COR-L47 (cell line): ENCODE data around the gene LRRC19.

ENCODE experiments used
- DNase-seq: peaks from one replicate; lab custom pipeline; 2025; lab: John Stamatoyannopoulos, UW

The LRRC19 gene

DNA sequence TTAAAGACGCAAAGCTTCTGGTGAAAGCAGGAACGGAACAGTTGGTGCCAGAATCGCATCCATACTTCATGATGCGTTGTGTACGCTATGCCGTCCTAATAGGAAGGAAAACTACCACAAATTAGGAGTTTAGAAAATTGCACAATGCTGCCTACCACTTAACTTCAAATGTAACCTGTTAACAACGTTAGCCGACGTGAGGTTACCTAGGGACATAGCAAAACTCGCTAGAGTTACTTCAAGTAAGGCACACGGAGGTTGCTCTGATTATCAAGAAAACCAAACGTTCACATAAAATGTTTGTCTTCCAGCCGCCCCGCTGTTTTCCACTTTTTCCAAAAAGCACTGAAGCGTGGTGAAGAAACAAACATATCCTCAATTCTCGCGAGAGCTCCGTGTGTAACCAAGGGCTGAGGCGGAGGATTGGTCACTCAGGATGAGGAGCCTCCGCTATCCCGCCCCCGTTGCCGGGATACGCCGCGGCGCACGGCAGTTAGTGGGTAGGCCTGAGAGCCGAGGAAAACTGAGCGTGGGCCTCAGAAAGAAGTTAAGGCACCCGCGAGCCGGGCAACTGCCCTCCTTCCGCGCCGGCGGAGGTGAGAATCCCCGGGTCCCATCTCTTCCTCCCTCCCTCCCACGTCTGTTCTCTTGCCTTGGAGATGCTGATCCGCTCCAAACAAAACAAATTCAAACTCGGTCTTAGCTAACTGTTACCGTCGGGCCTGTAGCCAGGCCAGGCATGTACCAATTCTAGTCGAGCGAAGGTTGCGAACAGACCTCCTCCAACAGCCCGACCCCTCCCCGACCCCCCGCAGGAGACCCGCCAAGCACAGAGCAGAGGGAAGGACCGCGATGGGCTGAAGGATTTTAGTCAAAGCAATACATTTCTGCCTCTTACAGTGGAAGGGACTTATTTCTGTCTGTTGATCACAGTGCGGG, 49.3 kb downstream of the LRRC19 start, which contains the start of gene IFT74:
TSS of gene IFT74 (plus strand) at position 492 of the 939 bp plus-strand sequence. CDS start 5,556 bp downstream, outside the sequence.
- DNase-seq: peak; percentile 100

- no peak for DNase-seq
Observed at GRCh38 chr9:26955222-26955903, 50.1 kb downstream of the LRRC19 start.

GRCh38 chr9:26954050-26954508, 51.4 kb downstream of the LRRC19 start:
- no peak for DNase-seq

GRCh38 chr9:26951794-26952193, 53.7 kb downstream of the LRRC19 start:
- DNase-seq: no peak

DNA sequence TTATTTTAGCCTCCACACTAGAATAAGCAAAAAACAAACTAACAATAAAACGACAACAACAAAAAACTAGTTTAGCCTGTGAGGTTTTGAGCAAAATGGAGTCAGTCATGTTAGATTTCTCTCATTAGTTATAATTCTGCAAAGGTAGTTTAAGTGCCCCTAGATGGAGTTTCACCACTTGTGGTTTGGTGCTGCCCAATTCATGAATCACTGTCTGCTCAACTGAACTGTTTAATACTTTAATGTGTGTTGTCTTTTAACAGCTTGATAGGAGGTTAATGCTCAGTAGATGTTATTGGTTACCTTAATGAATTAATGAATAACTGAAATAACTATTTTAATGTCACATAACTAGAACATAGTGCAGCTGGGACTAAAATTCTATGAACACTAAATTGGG, 55.0 kb downstream of the LRRC19 start:
- DNase-seq: no peak

- DNase-seq: no peak
Observed at GRCh38 chr9:26949637-26950069, 55.8 kb downstream of the LRRC19 start.

DNA sequence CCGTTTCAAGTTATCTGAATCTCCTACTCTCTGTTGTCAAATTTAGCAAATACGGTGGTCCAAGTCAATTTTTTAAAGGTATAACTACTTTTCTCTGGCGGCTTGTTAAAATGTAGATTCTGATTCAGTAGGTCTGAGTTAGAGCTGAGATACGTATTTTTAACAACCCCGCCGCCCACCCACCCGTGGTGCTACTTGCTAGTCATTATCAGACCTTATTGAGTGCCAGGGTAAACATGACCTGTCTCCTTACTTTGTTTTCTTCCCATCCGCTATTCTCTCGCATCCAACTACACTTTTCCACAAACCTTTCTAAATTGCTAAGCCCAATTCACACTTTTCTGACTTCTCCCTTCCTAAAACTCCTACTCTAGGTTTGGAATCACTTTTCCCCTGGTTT, 57.7 kb downstream of the LRRC19 start:
- DNase-seq: no peak

GRCh38 chr9:26946753-26947727, 58.4 kb downstream of the LRRC19 start, which contains the start of gene PLAA:
TSS of gene PLAA (minus strand) at chr9:26947242. CDS start at chr9:26947045, 197 bp downstream.
- DNase-seq: peak; percentile 94

DNA sequence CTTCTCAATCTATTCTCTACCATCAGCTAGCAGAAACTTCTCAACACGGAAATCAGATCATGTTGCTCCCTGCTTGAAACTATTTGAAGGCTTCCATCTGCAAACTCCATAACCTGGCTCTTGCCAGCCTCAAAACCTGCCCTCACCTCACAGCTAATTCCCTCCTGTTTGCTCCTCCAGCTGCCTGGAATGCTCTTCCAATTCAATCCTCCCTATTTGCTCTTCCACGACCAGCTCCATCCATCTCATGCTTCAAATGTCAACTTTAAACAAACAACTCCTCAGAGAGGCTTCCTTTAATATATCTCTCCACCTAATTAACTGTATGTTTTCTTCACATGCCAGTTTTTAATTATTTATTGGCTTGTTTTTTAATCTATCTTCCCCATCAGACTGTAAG, 59.9 kb downstream of the LRRC19 start:
- DNase-seq: no peak
